Measurements from ENCODE around the gene GLB1L. TPM values are rescaled to one million over a fixed set of nuclear protein-coding genes. Genes with fewer than 3 reads are reported as not detected.

GLB1L gene
- total RNA-seq, 1 donor from 2014 or later: 11.6 TPM

- Mint-ChIP-seq H3K27me3 (ENCODE audit: low read depth) (no peaks in the 10 kb centered on the region), H3K27ac (peak overlapping the region; percentile 81), H3K36me3 (peaks cover 6% of the 10 kb centered on the region), H3K4me1 (peaks cover 18% of the 10 kb centered on the region), H3K9me3 (no peaks in the 10 kb centered on the region), H3K4me3 (peak overlapping the region; percentile 84)
- DNase-seq (ENCODE audit: low spot score in 2 of 2, unreplicated experiment in 2 of 2): no peak
- TF ChIP-seq CTCF (IDR thresholded peaks at IDR 0.05; ENCODE audit: unreplicated experiment): no peak
These were observed 37.1 kb downstream of the GLB1L start for GRCh38 chr2:219207884-219208740.

- no peak for DNase-seq (ENCODE audit: low spot score in 2 of 2, unreplicated experiment in 2 of 2)
- Mint-ChIP-seq H3K36me3 (peaks cover 6% of the 10 kb centered on the region), H3K9me3 (no peaks in the 10 kb centered on the region), H3K4me1 (peaks cover 18% of the 10 kb centered on the region), H3K27me3 (ENCODE audit: low read depth) (no peaks in the 10 kb centered on the region), H3K4me3 (peak overlapping the region; percentile 84), H3K27ac (peak overlapping the region; percentile 81)
- no peak for TF ChIP-seq CTCF (IDR thresholded peaks at IDR 0.05; ENCODE audit: unreplicated experiment)
These were observed 37.9 kb downstream of the GLB1L start for GRCh38 chr2:219207134-219207883.

- Mint-ChIP-seq H3K36me3 (peaks cover 2% of the 10 kb centered on the region), H3K4me1 (peaks cover 18% of the 10 kb centered on the region), H3K4me3 (peak within 1 kb of the TSS; percentile 84)
These were observed 38.7 kb downstream of the GLB1L start, which contains the start of gene ZFAND2B for GRCh38 chr2:219206328-219207133. ZFAND2B (plus strand) TSS chr2:219206782; CDS start chr2:219206988, 206 bp downstream.

GRCh38 chr2:219205981-219206327, 39.3 kb downstream of the GLB1L start:
- no peaks in the 10 kb centered on the region for H3K27me3 Mint-ChIP-seq (ENCODE audit: low read depth)
- no peak for TF ChIP-seq CTCF (IDR thresholded peaks at IDR 0.05; ENCODE audit: unreplicated experiment)
- no peak for DNase-seq (ENCODE audit: low spot score in 2 of 2, unreplicated experiment in 2 of 2)
- peaks cover 2% of the 10 kb centered on the region for H3K36me3 Mint-ChIP-seq
- H3K27ac Mint-ChIP-seq: peak overlapping the region; percentile 97
- no peaks in the 10 kb centered on the region for H3K9me3 Mint-ChIP-seq
- peaks cover 18% of the 10 kb centered on the region for H3K4me1 Mint-ChIP-seq
- H3K4me3 Mint-ChIP-seq: peak overlapping the region; percentile 84

More at GRCh38 chr2:219206328-219207133, 38.7 kb downstream of the GLB1L start, which contains the start of gene ZFAND2B:
- no peaks in the 10 kb centered on the region for H3K9me3 Mint-ChIP-seq
- TF ChIP-seq CTCF (IDR thresholded peaks at IDR 0.05; ENCODE audit: unreplicated experiment): no peak
- no peaks in the 10 kb centered on the region for H3K27me3 Mint-ChIP-seq (ENCODE audit: low read depth)
- peak; percentile 95 to 97 for DNase-seq (ENCODE audit: low spot score in 2 of 2, unreplicated experiment in 2 of 2)
- H3K27ac Mint-ChIP-seq: peak within 1 kb of the TSS; percentile 97

- H3K4me3 Mint-ChIP-seq: peak overlapping the region; percentile 10
- no peak for TF ChIP-seq CTCF (IDR thresholded peaks at IDR 0.05; ENCODE audit: unreplicated experiment)
- peaks cover 18% of the 10 kb centered on the region for H3K4me1 Mint-ChIP-seq
- peaks cover 2% of the 10 kb centered on the region for H3K36me3 Mint-ChIP-seq
- H3K9me3 Mint-ChIP-seq: no peaks in the 10 kb centered on the region
- no peak for DNase-seq (ENCODE audit: low spot score in 2 of 2, unreplicated experiment in 2 of 2)
- H3K27me3 Mint-ChIP-seq (ENCODE audit: low read depth): no peaks in the 10 kb centered on the region
- no peak overlapping the region for H3K27ac Mint-ChIP-seq
These were observed 40.1 kb downstream of the GLB1L start for GRCh38 chr2:219205165-219205538.
